Prostate gland (tissue), 2 donors: Measurements from ENCODE around the gene PCSK6. TPM values are rescaled to one million over a fixed set of nuclear protein-coding genes. Genes with fewer than 3 reads are reported as not detected.

Experiments used
- DNase-seq: peaks from one replicate; pipeline ENCODE4 v3.0.0-alpha.2; 2019; ENCODE audit warnings: low spot score
- H3K27ac ChIP-seq, 2 donors: fragments of 200-600 bp; sonication (generic); 2 replicates each; pipeline ENCODE4 v1.5.1; 2017 to 2019
- H3K27me3 ChIP-seq: fragments of 200-600 bp; sonication (generic); replicated peaks from 2 replicates; pipeline ENCODE4 v1.5.1; 2019; ENCODE audit not compliant: insufficient read depth
- H3K36me3 ChIP-seq, 2 donors: fragments of 200-600 bp; sonication (generic); 1 replicate in 1 of 2; 2 replicates in 1 of 2; pipeline versions ENCODE4 v1.5.1 to v1.8.1; 2017 to 2019
- H3K4me1 ChIP-seq: fragments of 200-600 bp; sonication (generic); replicated peaks from 2 replicates; pipeline ENCODE4 v1.5.1; 2019
- H3K4me3 ChIP-seq, 2 donors: fragments of 200-600 bp; sonication (generic); 2 replicates each; pipeline ENCODE4 v1.5.1; 2017 to 2019
- H3K9me3 ChIP-seq: fragments of 200-600 bp; sonication (generic); 2 replicates; pipeline ENCODE4 v1.5.1; 2017
- CTCF ChIP-seq, 4 experiments: fragments of 200-600 bp in 2 of 4; fragments of 450-650 bp in 2 of 4; sonication (generic) in 2 of 4; IDR thresholded peaks; 1 replicate in 3 of 4; 2 replicates in 1 of 4; pipeline ENCODE4 v1.5.1; 2016 to 2019; ENCODE audit warnings: antibody characterized with exemption in 4 of 4, mild to moderate bottlenecking in 2 of 4, moderate library complexity in 2 of 4
- POLR2A ChIP-seq: fragments of 450-650 bp; IDR thresholded peaks from one replicate; pipeline ENCODE4 v1.6.1; 2016; ENCODE audit warnings: antibody characterized with exemption, mild to moderate bottlenecking
- POLR2AphosphoS5 ChIP-seq: sonication (generic); formaldehyde crosslinking; IDR thresholded peaks from one replicate; pipeline ENCODE4 v1.6.1; 2017; ENCODE audit warnings: antibody characterized with exemption
- WGBS: methylation state at CpG from one replicate; pipeline ENCODE4 v1.1.5; 2018; 5-methylcytosine and 5-hydroxymethylcytosine counted together
- intact Hi-C: fragments of 100-400 bp; cut with DNase I; formaldehyde crosslinking; loops from one replicate; pipeline ENCODE4 v1.14.2; 2022
- total RNA-seq, 2 donors: library from RNA; depleted of rRNA; stranded (reverse); fragments of >200 nt; gene quantifications; one replicate each; pipeline ENCODE4 v1.1.0, GENCODE V29; 2016

Gene PCSK6
- total RNA-seq = 10 to 100 TPM in 1 of 2 donors, 1 to 10 TPM in 1; 4.4 to 84.1 TPM

GRCh38 chr15:101489599-101490407 lies at the start of gene PCSK6:
PCSK6 (minus strand) TSS chr15:101489707; CDS start chr15:101489670, 37 bp downstream.
- peaks cover 1% of the 10 kb centered on the region for H3K27me3 ChIP-seq
- H3K4me1 ChIP-seq = no peaks in the 10 kb centered on the region
- 38% methylated on average over 49 of the region's 111 CpGs for WGBS
- intact Hi-C loops = no loop called here
- peak within 1 kb of the TSS; percentile 18 to 36 for H3K4me3 ChIP-seq
- DNase-seq = no peak
- TF ChIP-seq CTCF (IDR thresholded peaks at IDR 0.05) (no peak), POLR2AphosphoS5 (no peak), POLR2A (no peak)
- H3K27ac ChIP-seq = no peak within 1 kb of the TSS
- no peaks in the 10 kb centered on the region for H3K36me3 ChIP-seq
- H3K9me3 ChIP-seq = no peaks in the 10 kb centered on the region

GRCh38 chr15:101538996-101539395 lies 49.5 kb upstream of the PCSK6 start:
- intact Hi-C loops = no loop called here
- WGBS = 90% methylated on average over 5 of the region's 5 CpGs
- TF ChIP-seq CTCF (IDR thresholded peaks at IDR 0.05) (no peak), POLR2AphosphoS5 (no peak), POLR2A (no peak)
- H3K36me3 ChIP-seq = no peaks in the 10 kb centered on the region
- H3K9me3 ChIP-seq = no peaks in the 10 kb centered on the region
- H3K27me3 ChIP-seq = no peaks in the 10 kb centered on the region
- H3K4me3 ChIP-seq = no peak overlapping the region
- no peak for DNase-seq
- H3K27ac ChIP-seq = no peak overlapping the region
- no peaks in the 10 kb centered on the region for H3K4me1 ChIP-seq

DNA sequence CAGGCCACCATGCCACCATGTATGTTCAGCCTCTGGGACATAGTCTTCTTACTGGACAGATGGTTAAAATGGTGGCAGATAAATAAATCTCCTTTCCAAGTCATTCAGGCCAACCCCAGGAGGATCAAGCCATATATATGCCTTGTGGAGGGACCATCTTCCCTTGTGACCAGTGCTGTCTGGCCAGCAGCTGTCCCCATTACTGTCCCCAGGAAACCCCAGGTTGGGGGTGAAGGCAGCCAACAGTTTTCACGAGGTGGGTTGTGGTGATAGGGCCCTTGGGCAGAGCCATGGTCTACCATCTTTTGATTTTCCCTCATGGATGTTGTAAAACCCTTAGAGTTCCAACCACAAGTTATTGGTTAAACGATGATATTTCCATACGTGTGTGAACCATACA lies 48.7 kb upstream of the PCSK6 start:
- Histone ChIP-seq H3K27me3 (no peaks in the 10 kb centered on the region), H3K27ac (no peak overlapping the region), H3K9me3 (no peaks in the 10 kb centered on the region), H3K4me1 (no peaks in the 10 kb centered on the region), H3K4me3 (no peak overlapping the region), H3K36me3 (no peaks in the 10 kb centered on the region)
- no peak for DNase-seq
- 76% methylated on average over 3 of the region's 3 CpGs for WGBS
- no peak for TF ChIP-seq POLR2AphosphoS5
- TF ChIP-seq POLR2A = no peak
- intact Hi-C loops = no loop called here

DNA sequence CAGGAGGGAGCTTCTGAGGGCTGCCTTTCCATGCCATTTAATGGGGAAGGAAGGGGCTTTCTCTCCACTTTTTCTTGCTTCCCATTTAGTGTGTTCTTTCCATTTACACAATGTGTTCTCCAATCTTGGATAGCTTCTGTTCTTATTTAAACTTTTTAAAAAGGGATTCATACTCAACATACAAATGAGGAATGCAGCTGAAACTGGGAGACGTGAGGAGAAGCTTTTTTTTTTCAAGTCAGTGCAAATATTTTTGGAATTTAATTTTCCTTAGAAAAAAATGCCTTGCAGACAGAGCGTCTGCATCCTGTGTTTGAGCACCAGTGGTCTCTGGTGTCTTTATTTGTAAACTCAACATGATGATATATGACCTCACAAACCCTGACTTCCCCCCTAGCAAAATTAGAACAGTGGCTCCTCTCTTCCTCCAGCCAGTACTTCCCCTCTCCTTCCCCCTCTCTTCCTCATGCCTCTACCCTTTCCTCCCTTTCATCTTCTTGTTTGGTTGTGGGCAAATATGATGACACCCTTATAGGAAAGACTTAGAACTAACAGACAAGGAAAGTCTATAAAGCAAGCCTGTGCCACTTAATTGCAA lies 48.1 kb upstream of the PCSK6 start:
- WGBS = 2% methylated on average over 2 of the region's 2 CpGs
- H3K4me1 ChIP-seq = no peaks in the 10 kb centered on the region
- H3K4me3 ChIP-seq = no peak overlapping the region
- H3K9me3 ChIP-seq = no peaks in the 10 kb centered on the region
- no peak overlapping the region for H3K27ac ChIP-seq
- intact Hi-C loops = no loop called here
- TF ChIP-seq CTCF (IDR thresholded peaks at IDR 0.05) (no peak), POLR2A (no peak), POLR2AphosphoS5 (no peak)
- H3K36me3 ChIP-seq = no peaks in the 10 kb centered on the region
- no peaks in the 10 kb centered on the region for H3K27me3 ChIP-seq
- DNase-seq = no peak

- H3K36me3 ChIP-seq = no peaks in the 10 kb centered on the region
- no peak for DNase-seq
- no peaks in the 10 kb centered on the region for H3K27me3 ChIP-seq
- WGBS = 87% methylated on average over 20 of the region's 20 CpGs
- no peak for TF ChIP-seq POLR2A
- TF ChIP-seq CTCF (IDR thresholded peaks at IDR 0.05) = no peak
- TF ChIP-seq POLR2AphosphoS5 = no peak
- no peaks in the 10 kb centered on the region for H3K9me3 ChIP-seq
- intact Hi-C loops = no loop called here
- no peak overlapping the region for H3K27ac ChIP-seq
- H3K4me3 ChIP-seq = no peak overlapping the region
- no peaks in the 10 kb centered on the region for H3K4me1 ChIP-seq
Observed at GRCh38 chr15:101536875-101537405, 47.4 kb upstream of the PCSK6 start.
